Neural cell (in vitro differentiated cells): ENCODE results near the gene PDCD4. TPM values are rescaled to one million over a fixed set of nuclear protein-coding genes. Genes with fewer than 3 reads are reported as not detected.

ENCODE experiments used
- H2AFZ ChIP-seq: fragments of 200-600, 300-800 bp; sonication (generic), shearing (Covaris generic); 2 replicates; pipeline ENCODE4 v1.6.0; 2014; ENCODE audit warnings: low read depth, mild to moderate bottlenecking, antibody characterized with exemption, low read length, moderate library complexity
- H3F3A ChIP-seq: fragments of 200-600 bp; shearing (Covaris generic); 2 replicates; pipeline ENCODE4 v1.6.1; 2016; ENCODE audit warnings: mild to moderate bottlenecking, moderate library complexity, mixed read lengths, antibody characterized with exemption, low read length; ENCODE audit not compliant: insufficient read depth, poor library complexity, severe bottlenecking
- H3K27ac ChIP-seq: fragments of 200-600, 300-800 bp; sonication (generic), shearing (Covaris generic); 2 replicates; pipeline ENCODE4 v1.5.1; 2014; ENCODE audit warnings: mild to moderate bottlenecking, low read length, moderate library complexity
- H3K27me3 ChIP-seq: fragments of 300-800, 200-600 bp; sonication (generic), shearing (Covaris generic); 2 replicates; pipeline ENCODE4 v1.6.0; 2014; ENCODE audit warnings: mild to moderate bottlenecking, low read depth, low read length, moderate library complexity; ENCODE audit not compliant: insufficient read depth
- H3K36me3 ChIP-seq: fragments of 300-800, 200-600 bp; sonication (generic), shearing (Covaris generic); 2 replicates; pipeline ENCODE4 v1.5.1; 2014; ENCODE audit warnings: mild to moderate bottlenecking, antibody characterized with exemption, low read length, moderate library complexity; ENCODE audit not compliant: insufficient read depth
- H3K4me2 ChIP-seq: fragments of 300-800, 200-600 bp; sonication (generic), shearing (Covaris generic); 2 replicates; pipeline ENCODE4 v1.6.0; 2014; ENCODE audit warnings: mild to moderate bottlenecking, low read length
- H3K4me3 ChIP-seq: fragments of 300-800, 200-600 bp; sonication (generic), shearing (Covaris generic); 2 replicates; pipeline ENCODE4 v1.5.1; 2014; ENCODE audit warnings: mild to moderate bottlenecking, low read length, moderate library complexity
- H3K79me2 ChIP-seq: fragments of 200-600 bp; shearing (Covaris generic); replicated peaks from 2 replicates; pipeline ENCODE4 v1.6.0; 2014; ENCODE audit warnings: mild to moderate bottlenecking, low read length, moderate library complexity; ENCODE audit not compliant: insufficient read depth
- H3K9ac ChIP-seq: fragments of 300-800, 200-600 bp; sonication (generic), shearing (Covaris generic); 2 replicates; pipeline ENCODE4 v1.6.1; 2016; ENCODE audit warnings: mild to moderate bottlenecking, low read length, mixed read lengths
- H3K9me2 ChIP-seq: fragments of 200-600 bp; shearing (Covaris generic); 2 replicates; pipeline ENCODE4 v1.6.1; 2016; ENCODE audit warnings: mild to moderate bottlenecking, low read length, mixed read lengths; ENCODE audit not compliant: insufficient read depth
- H3K9me3 ChIP-seq: fragments of 200-600, 300-800 bp; sonication (generic), shearing (Covaris generic); 2 replicates; pipeline ENCODE4 v1.6.1; 2016; ENCODE audit warnings: mild to moderate bottlenecking, mixed run types, low read length, moderate library complexity, mixed read lengths
- H4K20me1 ChIP-seq: fragments of 200-600 bp; shearing (Covaris generic); 2 replicates; pipeline ENCODE4 v1.6.1; 2016; ENCODE audit warnings: mild to moderate bottlenecking, mixed run types; ENCODE audit not compliant: insufficient read depth
- EP300 ChIP-seq: fragments of 450-650 bp; conservative IDR thresholded peaks from 2 replicates; pipeline ENCODE4 v1.6.1; 2014; ENCODE audit warnings: antibody characterized with exemption, mild to moderate bottlenecking, moderate library complexity; ENCODE audit not compliant: poor library complexity, severe bottlenecking
- EZH2 ChIP-seq: fragments of 200-600, 300-800 bp; shearing (Covaris generic), sonication (generic); IDR thresholded peaks from 2 replicates; pipeline ENCODE4 v1.6.1; 2014; ENCODE audit warnings: antibody characterized with exemption, low read length, borderline replicate concordance, mild to moderate bottlenecking; ENCODE audit not compliant: insufficient read depth, poor library complexity, severe bottlenecking
- MXI1 ChIP-seq: fragments of 450-650 bp; conservative IDR thresholded peaks from 2 replicates; pipeline ENCODE4 v1.6.1; 2014; ENCODE audit warnings: antibody characterized with exemption, mild to moderate bottlenecking; ENCODE audit not compliant: poor library complexity, severe bottlenecking
- POLR2AphosphoS5 ChIP-seq: IDR thresholded peaks from 2 replicates; pipeline ENCODE4 v1.6.1; 2012
- RAD21 ChIP-seq: fragments of 450-650 bp; conservative IDR thresholded peaks from 2 replicates; pipeline ENCODE4 v1.6.1; 2014; ENCODE audit warnings: antibody characterized with exemption, mild to moderate bottlenecking, moderate library complexity
- SMC3 ChIP-seq: fragments of 450-650 bp; conservative IDR thresholded peaks from 2 replicates; pipeline ENCODE4 v1.6.1; 2014; ENCODE audit warnings: antibody characterized with exemption, mild to moderate bottlenecking, moderate library complexity; ENCODE audit not compliant: poor library complexity
- TAF1 ChIP-seq: IDR thresholded peaks from 2 replicates; pipeline ENCODE4 v1.6.1; 2012; ENCODE audit warnings: low read depth
- polyA plus RNA-seq: library from polyadenylated mRNA; depleted of rRNA; stranded (reverse); fragments of >200 nt; gene quantifications from 2 replicates; pipeline ENCODE4 v1.2.3, GENCODE V29; 2014
- TF ChIP-seq, protein P1 (sequence below): fragments of 450-650 bp; IDR thresholded peaks from 2 replicates; pipeline ENCODE4 v1.5.1; 2014; ENCODE audit warnings: antibody characterized with exemption, mild to moderate bottlenecking, moderate library complexity; ENCODE audit not compliant: poor library complexity, severe bottlenecking
- TF ChIP-seq, protein P2 (sequence below): IDR thresholded peaks from 2 replicates; pipeline ENCODE4 v1.6.1; 2012; ENCODE audit warnings: borderline replicate concordance

PDCD4 gene
- polyA plus RNA-seq, 1 donor from 2014 or later, result 83.5 TPM

DNA sequence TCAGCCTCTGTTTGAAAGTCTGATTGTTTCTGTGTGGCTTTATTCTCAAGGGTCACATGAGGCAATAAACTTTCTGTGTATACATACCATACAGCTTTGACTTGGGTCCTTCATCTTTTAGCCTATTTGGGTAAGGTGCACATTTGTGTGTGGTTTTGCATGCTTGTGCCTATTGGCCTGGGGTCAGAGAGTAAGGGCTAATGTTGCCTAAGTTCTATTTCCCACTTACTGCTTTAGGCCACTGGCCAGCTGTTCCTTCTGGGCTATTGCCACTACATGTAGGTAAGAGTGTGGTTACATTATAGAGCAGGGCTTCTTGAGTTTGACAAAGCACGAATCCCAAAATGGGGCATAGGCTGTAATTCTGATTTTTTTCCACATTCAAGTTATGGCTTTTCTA, 25.5 kb downstream of the PDCD4 start:
- Histone ChIP-seq H3K9me2 (no peaks in the 10 kb centered on the region), H3K27me3 (no peaks in the 10 kb centered on the region), H3K4me3 (no peak overlapping the region), H3K36me3 (no peaks in the 10 kb centered on the region), H3K9me3 (no peaks in the 10 kb centered on the region), H3K4me2 (no peak overlapping the region), H3K9ac (no peak overlapping the region), H3F3A (no peaks in the 10 kb centered on the region), H2AFZ (no peak overlapping the region), H3K27ac (no peak overlapping the region), H4K20me1 (no peaks in the 10 kb centered on the region), H3K79me2 (no peaks in the 10 kb centered on the region)
- TF ChIP-seq, protein P1, sequence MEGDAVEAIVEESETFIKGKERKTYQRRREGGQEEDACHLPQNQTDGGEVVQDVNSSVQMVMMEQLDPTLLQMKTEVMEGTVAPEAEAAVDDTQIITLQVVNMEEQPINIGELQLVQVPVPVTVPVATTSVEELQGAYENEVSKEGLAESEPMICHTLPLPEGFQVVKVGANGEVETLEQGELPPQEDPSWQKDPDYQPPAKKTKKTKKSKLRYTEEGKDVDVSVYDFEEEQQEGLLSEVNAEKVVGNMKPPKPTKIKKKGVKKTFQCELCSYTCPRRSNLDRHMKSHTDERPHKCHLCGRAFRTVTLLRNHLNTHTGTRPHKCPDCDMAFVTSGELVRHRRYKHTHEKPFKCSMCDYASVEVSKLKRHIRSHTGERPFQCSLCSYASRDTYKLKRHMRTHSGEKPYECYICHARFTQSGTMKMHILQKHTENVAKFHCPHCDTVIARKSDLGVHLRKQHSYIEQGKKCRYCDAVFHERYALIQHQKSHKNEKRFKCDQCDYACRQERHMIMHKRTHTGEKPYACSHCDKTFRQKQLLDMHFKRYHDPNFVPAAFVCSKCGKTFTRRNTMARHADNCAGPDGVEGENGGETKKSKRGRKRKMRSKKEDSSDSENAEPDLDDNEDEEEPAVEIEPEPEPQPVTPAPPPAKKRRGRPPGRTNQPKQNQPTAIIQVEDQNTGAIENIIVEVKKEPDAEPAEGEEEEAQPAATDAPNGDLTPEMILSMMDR, result no peak
- no peak for TF ChIP-seq POLR2AphosphoS5
- no peak for TF ChIP-seq EP300
- no peak for TF ChIP-seq SMC3
- TF ChIP-seq, protein P2, sequence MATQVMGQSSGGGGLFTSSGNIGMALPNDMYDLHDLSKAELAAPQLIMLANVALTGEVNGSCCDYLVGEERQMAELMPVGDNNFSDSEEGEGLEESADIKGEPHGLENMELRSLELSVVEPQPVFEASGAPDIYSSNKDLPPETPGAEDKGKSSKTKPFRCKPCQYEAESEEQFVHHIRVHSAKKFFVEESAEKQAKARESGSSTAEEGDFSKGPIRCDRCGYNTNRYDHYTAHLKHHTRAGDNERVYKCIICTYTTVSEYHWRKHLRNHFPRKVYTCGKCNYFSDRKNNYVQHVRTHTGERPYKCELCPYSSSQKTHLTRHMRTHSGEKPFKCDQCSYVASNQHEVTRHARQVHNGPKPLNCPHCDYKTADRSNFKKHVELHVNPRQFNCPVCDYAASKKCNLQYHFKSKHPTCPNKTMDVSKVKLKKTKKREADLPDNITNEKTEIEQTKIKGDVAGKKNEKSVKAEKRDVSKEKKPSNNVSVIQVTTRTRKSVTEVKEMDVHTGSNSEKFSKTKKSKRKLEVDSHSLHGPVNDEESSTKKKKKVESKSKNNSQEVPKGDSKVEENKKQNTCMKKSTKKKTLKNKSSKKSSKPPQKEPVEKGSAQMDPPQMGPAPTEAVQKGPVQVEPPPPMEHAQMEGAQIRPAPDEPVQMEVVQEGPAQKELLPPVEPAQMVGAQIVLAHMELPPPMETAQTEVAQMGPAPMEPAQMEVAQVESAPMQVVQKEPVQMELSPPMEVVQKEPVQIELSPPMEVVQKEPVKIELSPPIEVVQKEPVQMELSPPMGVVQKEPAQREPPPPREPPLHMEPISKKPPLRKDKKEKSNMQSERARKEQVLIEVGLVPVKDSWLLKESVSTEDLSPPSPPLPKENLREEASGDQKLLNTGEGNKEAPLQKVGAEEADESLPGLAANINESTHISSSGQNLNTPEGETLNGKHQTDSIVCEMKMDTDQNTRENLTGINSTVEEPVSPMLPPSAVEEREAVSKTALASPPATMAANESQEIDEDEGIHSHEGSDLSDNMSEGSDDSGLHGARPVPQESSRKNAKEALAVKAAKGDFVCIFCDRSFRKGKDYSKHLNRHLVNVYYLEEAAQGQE, result no peak
- no peak for TF ChIP-seq MXI1
- TF ChIP-seq RAD21, result no peak
- TF ChIP-seq EZH2, result no peak
- TF ChIP-seq TAF1, result no peak

DNA sequence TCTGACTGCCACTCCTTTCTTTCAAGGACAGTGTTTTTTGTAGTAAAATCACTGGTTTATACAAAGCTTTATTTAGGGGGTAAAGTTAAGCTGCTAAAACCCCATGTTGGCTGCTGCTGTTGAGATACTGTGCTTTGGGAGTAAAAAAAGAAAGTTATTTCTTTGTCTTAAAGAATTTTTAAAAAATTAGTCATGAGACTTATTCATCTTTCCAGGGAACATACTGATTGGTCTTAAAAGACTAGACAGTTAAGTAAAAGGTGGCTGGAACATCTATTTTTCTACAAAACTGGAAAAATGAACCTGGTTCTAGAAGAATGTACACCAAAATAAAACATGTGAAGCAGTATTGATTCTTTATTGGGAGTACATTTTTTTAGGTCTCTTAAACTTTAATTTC, 26.7 kb downstream of the PDCD4 start:
- no peak overlapping the region for H3K4me2 ChIP-seq
- H3K79me2 ChIP-seq, result no peaks in the 10 kb centered on the region
- H3K9me3 ChIP-seq, result no peaks in the 10 kb centered on the region
- no peaks in the 10 kb centered on the region for H3K36me3 ChIP-seq
- no peaks in the 10 kb centered on the region for H3K9me2 ChIP-seq
- no peak overlapping the region for H3K4me3 ChIP-seq
- TF ChIP-seq POLR2AphosphoS5 (no peak), EZH2 (no peak), TAF1 (no peak), MXI1 (no peak), EP300 (no peak), RAD21 (no peak), SMC3 (no peak)
- TF ChIP-seq, protein P1, result no peak
- TF ChIP-seq, protein P2, result no peak
- no peaks in the 10 kb centered on the region for H4K20me1 ChIP-seq
- no peaks in the 10 kb centered on the region for H3K27me3 ChIP-seq
- no peak overlapping the region for H3K9ac ChIP-seq
- H2AFZ ChIP-seq, result no peak overlapping the region
- H3F3A ChIP-seq, result no peaks in the 10 kb centered on the region
- H3K27ac ChIP-seq, result no peak overlapping the region
